GM18526 (cell line): ENCODE data around the gene TRPC5OS.

ENCODE experiments used
- POLR2A ChIP-seq: IDR thresholded peaks from 3 replicates; pipeline ENCODE4 v1.6.1; 2011; ENCODE audit not compliant: insufficient read length; ENCODE audit errors: extremely low read depth

TRPC5OS gene

GRCh38 chrX:111875881-111876280 lies at the start of gene TRPC5OS:
TSS of gene TRPC5OS (plus strand) at chrX:111876181. CDS start at chrX:111901850, 25,669 bp downstream.
- TF ChIP-seq POLR2A, result no peak

DNA sequence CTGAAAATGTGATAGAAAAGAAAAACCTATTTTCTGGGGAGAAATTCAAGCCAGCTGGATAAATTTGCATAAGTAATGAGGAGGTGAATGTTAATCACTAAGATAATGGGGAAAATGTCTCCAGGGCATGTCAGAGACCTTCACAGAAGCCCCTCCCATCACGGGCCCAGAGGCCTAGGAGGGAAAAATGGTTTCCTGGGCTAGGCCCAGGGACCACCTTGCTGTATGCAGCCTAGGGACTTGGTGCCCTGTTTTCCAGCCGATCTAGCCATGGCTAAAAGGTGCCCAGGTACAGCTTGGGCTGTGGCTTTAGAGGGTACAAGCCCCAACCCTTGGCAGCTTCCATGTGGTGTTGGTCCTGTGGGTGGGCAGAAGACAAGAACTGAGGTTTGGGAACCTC lies 46.6 kb upstream of the TRPC5OS start:
- TF ChIP-seq POLR2A, result no peak

GRCh38 chrX:111830571-111830970 lies 45.4 kb upstream of the TRPC5OS start:
- TF ChIP-seq POLR2A, result no peak

GRCh38 chrX:111831343-111831742 lies 44.6 kb upstream of the TRPC5OS start:
- no peak for TF ChIP-seq POLR2A

GRCh38 chrX:111837197-111837596 lies 38.8 kb upstream of the TRPC5OS start:
- TF ChIP-seq POLR2A, result no peak

- TF ChIP-seq POLR2A, result no peak
Measured at GRCh38 chrX:111847491-111848133, 28.4 kb upstream of the TRPC5OS start.

DNA sequence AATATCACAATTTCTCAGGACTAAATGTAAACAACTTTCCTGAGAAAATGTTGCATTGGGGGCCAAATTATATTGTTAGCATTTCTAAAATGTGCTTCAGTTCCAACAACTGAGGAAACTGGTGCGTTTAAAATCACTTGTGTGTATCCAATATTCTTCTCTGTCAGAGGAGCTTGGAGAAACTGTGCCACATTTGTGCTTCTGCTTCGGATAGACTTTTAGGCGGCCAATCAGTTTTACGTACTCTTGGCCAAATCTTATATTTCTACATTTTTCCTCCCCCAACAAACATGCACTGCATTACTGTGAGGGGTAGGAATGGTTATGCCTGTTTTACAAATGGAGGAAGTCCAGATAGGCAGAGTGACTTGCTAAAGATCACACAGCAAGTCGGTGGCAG lies 27.4 kb upstream of the TRPC5OS start:
- no peak for TF ChIP-seq POLR2A

GRCh38 chrX:111850975-111851374 lies 25.0 kb upstream of the TRPC5OS start:
- TF ChIP-seq POLR2A, result no peak

GRCh38 chrX:111854556-111855490 lies 21.2 kb upstream of the TRPC5OS start:
- no peak for TF ChIP-seq POLR2A

DNA sequence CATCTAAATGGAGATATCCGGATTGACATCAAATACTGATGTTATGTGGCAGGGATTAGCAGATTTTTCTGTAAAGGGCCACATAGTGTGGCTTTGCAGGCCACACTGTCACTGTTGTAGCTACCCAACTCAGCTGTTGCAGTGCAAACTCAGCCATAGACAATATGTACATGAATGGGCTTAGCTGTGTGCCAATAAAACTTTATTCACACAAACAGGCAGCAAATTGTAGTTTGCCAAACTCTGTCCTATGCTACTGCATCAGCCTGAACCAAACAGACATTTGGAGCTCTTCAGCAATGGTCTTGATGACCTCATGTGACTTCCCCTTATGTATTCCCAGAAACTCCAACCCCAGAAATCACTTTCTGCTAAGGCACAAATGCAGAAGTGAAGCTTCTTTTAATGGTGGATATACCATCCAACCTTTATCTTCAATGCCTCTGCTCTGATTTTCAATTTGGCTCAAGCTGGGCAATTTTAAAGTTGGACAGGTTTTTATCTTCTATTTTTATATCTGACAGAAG lies 18.4 kb upstream of the TRPC5OS start:
- TF ChIP-seq POLR2A, result no peak

DNA sequence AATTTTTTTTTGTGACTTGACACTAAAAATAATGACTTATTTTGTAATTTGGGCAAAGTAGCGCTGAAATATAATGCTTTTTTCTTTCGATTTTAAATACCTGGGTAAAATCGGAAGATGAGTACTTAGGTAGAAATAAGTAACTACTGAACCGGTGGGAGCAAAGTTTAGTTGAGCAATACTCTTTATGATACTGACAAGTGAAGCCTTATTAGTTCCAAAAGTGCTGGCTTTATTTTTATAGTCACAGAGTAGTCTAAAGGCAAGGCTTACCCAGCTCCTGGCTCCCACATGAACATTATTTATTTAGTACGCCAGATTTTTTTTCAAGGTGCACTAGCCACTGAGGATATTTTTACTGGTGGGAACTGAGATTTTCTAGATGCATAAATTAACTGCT lies 14.4 kb upstream of the TRPC5OS start:
- TF ChIP-seq POLR2A, result no peak

DNA sequence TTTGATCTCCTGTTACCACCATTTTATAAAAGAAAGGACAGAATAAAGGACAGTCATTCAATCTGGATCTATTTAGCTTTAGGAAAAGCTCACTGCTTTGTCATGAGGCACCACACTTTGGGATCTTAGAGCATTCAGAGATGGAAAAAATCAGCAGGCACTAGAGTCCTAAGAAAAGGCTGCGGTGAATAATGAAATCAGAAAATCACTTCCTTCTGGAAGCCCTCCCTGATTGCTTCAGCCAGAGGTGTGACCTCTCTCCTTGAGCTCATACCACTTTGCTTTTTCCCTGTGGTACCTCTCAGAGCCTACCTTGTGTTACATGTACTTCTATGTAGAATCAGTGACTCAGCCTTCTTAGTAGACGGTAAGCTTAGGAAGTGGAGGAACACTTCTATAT lies 8.7 kb upstream of the TRPC5OS start:
- no peak for TF ChIP-seq POLR2A

GRCh38 chrX:111868726-111869638 lies 7.0 kb upstream of the TRPC5OS start:
- no peak for TF ChIP-seq POLR2A

GRCh38 chrX:111869639-111870034 lies 6.3 kb upstream of the TRPC5OS start:
- no peak for TF ChIP-seq POLR2A

- no peak for TF ChIP-seq POLR2A
Measured at GRCh38 chrX:111874241-111874640, 1.7 kb upstream of the TRPC5OS start.
